Suprapubic skin (tissue), 4 donors: ENCODE data around the gene ITPKA. TPM values are rescaled to one million over a fixed set of nuclear protein-coding genes. Genes with fewer than 3 reads are reported as not detected.
A peak's percentile ranks its signal among the peaks of the same experiment; 100 is the strongest.

ENCODE experiments used
- DNase-seq, 2 donors: peaks; one replicate each; pipeline ENCODE4 v3.0.0-alpha.2; 2019; ENCODE audit warnings: low spot score in 2 of 2
- H3K27ac ChIP-seq: fragments of 200-600 bp; sonication (generic); one replicate; pipeline ENCODE4 v1.5.1; 2019
- H3K27me3 ChIP-seq: fragments of 200-600 bp; sonication (generic); one replicate; pipeline ENCODE4 v1.5.1; 2019
- H3K36me3 ChIP-seq: fragments of 200-600 bp; sonication (generic); one replicate; pipeline ENCODE4 v1.5.1; 2019
- H3K4me1 ChIP-seq: fragments of 200-600 bp; sonication (generic); one replicate; pipeline ENCODE4 v1.5.1; 2019
- H3K4me3 ChIP-seq: fragments of 200-600 bp; sonication (generic); one replicate; pipeline ENCODE4 v1.5.1; 2019; ENCODE audit warnings: mild to moderate bottlenecking
- H3K9me3 ChIP-seq: fragments of 200-600 bp; sonication (generic); one replicate; pipeline ENCODE4 v1.5.1; 2019
- CTCF ChIP-seq, 2 donors: fragments of 200-600 bp in 1 of 2; fragments of 450-650 bp in 1 of 2; sonication (generic) in 1 of 2; IDR thresholded peaks; one replicate each; pipeline ENCODE4 v1.5.1; 2016 to 2019; ENCODE audit warnings: antibody characterized with exemption in 2 of 2, mild to moderate bottlenecking in 1 of 2, moderate library complexity in 1 of 2
- EP300 ChIP-seq: sonication (generic); formaldehyde crosslinking; IDR thresholded peaks from one replicate; pipeline ENCODE4 v1.6.1; 2017; ENCODE audit warnings: antibody characterized with exemption
- POLR2A ChIP-seq, 2 donors: fragments of 450-650 bp; IDR thresholded peaks; one replicate each; pipeline ENCODE4 v1.6.1; 2017; ENCODE audit warnings: antibody characterized with exemption in 2 of 2, mild to moderate bottlenecking in 2 of 2, moderate library complexity in 2 of 2
- POLR2AphosphoS5 ChIP-seq, 3 donors: sonication (generic); formaldehyde crosslinking; IDR thresholded peaks; one replicate each; pipeline ENCODE4 v1.6.1; 2017; ENCODE audit warnings: antibody characterized with exemption in 3 of 3
- WGBS: methylation state at CpG from one replicate; pipeline ENCODE4 v1.1.5; 2018; 5-methylcytosine and 5-hydroxymethylcytosine counted together
- total RNA-seq, 4 donors: library from RNA; depleted of rRNA; stranded (reverse); fragments of >200 nt; gene quantifications; one replicate each; pipeline ENCODE4 v1.1.0, GENCODE V29; 2016

ITPKA gene
- total RNA-seq, 4 donors from 2014 or later = 0.30 to 1.5 TPM; not detected in 2

DNA sequence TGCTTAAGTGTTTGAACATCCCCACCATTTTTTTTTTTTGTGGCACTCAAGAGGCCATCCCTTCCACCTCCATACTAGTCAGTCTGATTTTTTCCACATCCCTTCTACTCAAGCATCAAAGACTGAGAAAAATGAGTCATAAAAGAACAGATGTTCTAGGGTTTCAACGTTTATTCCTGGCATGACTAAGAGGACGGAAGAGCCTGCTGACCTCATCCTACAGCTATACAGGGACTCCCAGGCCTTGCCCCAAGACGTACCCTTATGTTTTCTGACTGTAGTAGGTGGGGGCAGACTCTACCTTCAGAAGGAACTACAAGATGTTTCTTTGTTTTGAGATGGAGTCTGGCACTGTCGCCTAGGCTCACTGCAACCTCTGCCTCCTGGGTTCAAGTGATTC lies 3.3 kb upstream of the ITPKA start:
- Histone ChIP-seq H3K9me3 (no peaks in the 10 kb centered on the region), H3K27ac (no peak overlapping the region), H3K4me1 (peaks cover 29% of the 10 kb centered on the region), H3K36me3 (no peaks in the 10 kb centered on the region), H3K4me3 (no peak overlapping the region), H3K27me3 (peaks cover 27% of the 10 kb centered on the region)
- TF ChIP-seq CTCF (IDR thresholded peaks at IDR 0.05) = no peak
- no peak for TF ChIP-seq POLR2A (IDR thresholded peaks at IDR 0.05)
- TF ChIP-seq EP300 = no peak
- no peak for TF ChIP-seq POLR2AphosphoS5 (IDR thresholded peaks at IDR 0.05)
- no peak for DNase-seq
- WGBS = 57% methylated on average over 4 of the region's 4 CpGs

DNA sequence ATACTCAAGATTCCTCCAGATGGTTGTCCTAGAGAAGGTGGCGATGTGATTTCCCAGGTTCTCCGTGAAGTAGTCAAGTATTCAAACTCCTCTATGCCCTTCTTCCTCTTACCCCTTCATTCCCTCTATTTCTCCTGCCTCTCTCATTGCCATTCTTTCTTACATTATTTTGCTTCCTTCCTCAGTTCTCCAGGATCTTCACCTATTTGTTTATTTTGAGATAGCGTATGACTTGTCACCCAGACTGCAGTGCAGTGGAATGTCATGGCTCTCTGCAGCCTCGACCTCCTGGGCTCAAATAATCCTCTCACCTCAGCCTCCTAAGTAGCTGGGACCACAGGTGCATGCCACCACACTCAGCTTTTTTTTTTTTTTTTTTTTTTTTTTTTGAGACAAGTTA lies 1.8 kb upstream of the ITPKA start:
- Histone ChIP-seq H3K27me3 (peaks cover 39% of the 10 kb centered on the region), H3K27ac (no peak overlapping the region), H3K4me3 (no peak overlapping the region), H3K9me3 (no peaks in the 10 kb centered on the region), H3K4me1 (peaks cover 35% of the 10 kb centered on the region), H3K36me3 (no peaks in the 10 kb centered on the region)
- 90% methylated on average over 4 of the region's 4 CpGs for WGBS
- TF ChIP-seq CTCF (IDR thresholded peaks at IDR 0.05) = no peak
- no peak for TF ChIP-seq EP300
- TF ChIP-seq POLR2A (IDR thresholded peaks at IDR 0.05) = no peak
- no peak for TF ChIP-seq POLR2AphosphoS5 (IDR thresholded peaks at IDR 0.05)
- DNase-seq = no peak

DNA sequence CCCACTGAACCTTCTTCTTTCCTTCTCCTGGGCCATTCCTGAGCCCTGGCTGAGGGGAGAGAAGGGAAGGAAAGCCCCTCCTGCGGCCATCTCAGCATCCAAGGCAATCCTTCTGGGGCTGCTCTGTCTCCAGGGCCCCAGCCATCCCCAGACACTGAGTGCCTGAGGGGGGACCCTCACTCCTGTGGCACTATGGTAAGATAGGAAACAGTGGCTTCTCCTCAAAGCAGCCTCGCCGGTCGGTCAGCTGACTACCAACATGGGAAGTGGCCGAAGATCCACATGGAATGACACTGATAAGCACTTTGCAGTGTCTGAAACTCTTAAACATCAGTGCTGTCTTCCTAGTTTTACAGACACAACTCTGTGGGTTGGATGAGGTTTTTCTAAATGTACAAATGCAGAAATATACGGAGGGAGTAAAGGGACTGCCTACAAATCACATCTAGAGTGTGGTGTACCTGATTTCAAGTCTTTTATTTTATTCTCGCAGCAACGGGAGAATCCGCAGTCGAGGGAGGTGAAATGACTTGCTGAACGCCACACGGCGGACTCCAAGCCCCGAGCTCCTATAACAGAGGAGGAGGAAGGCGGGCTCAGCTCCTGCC lies 973 bp upstream of the ITPKA start:
- Histone ChIP-seq H3K27me3 (peaks cover 43% of the 10 kb centered on the region), H3K4me1 (peaks cover 35% of the 10 kb centered on the region), H3K27ac (no peak overlapping the region), H3K4me3 (peak overlapping the region; percentile 75), H3K36me3 (no peaks in the 10 kb centered on the region), H3K9me3 (no peaks in the 10 kb centered on the region)
- DNase-seq = no peak
- TF ChIP-seq CTCF (IDR thresholded peaks at IDR 0.05) (no peak), EP300 (no peak), POLR2AphosphoS5 (IDR thresholded peaks at IDR 0.05) (no peak), POLR2A (IDR thresholded peaks at IDR 0.05) (no peak)
- WGBS = 15% methylated on average over 10 of the region's 15 CpGs

DNA sequence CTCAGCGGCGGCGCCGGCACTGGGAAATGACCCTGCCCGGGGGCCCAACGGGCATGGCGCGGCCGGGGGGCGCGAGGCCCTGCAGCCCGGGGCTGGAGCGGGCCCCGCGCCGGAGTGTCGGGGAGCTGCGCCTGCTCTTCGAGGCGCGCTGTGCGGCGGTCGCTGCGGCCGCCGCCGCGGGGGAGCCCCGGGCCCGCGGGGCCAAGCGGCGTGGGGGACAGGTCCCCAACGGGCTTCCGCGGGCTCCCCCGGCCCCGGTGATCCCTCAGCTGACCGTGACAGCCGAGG lies 172 bp downstream of the ITPKA start:
- H3K36me3 ChIP-seq = no peaks in the 10 kb centered on the region
- no peak for DNase-seq
- H3K4me1 ChIP-seq = peaks cover 35% of the 10 kb centered on the region
- peaks cover 51% of the 10 kb centered on the region for H3K27me3 ChIP-seq
- H3K27ac ChIP-seq = no peak overlapping the region
- WGBS = no CpG with 5 or more reads among the region's 41 CpGs
- peak overlapping the region; percentile 75 for H3K4me3 ChIP-seq
- H3K9me3 ChIP-seq = no peaks in the 10 kb centered on the region
- no peak for TF ChIP-seq CTCF (IDR thresholded peaks at IDR 0.05)
- no peak for TF ChIP-seq EP300
- TF ChIP-seq POLR2AphosphoS5 (IDR thresholded peaks at IDR 0.05) = no peak
- no peak for TF ChIP-seq POLR2A (IDR thresholded peaks at IDR 0.05)

DNA sequence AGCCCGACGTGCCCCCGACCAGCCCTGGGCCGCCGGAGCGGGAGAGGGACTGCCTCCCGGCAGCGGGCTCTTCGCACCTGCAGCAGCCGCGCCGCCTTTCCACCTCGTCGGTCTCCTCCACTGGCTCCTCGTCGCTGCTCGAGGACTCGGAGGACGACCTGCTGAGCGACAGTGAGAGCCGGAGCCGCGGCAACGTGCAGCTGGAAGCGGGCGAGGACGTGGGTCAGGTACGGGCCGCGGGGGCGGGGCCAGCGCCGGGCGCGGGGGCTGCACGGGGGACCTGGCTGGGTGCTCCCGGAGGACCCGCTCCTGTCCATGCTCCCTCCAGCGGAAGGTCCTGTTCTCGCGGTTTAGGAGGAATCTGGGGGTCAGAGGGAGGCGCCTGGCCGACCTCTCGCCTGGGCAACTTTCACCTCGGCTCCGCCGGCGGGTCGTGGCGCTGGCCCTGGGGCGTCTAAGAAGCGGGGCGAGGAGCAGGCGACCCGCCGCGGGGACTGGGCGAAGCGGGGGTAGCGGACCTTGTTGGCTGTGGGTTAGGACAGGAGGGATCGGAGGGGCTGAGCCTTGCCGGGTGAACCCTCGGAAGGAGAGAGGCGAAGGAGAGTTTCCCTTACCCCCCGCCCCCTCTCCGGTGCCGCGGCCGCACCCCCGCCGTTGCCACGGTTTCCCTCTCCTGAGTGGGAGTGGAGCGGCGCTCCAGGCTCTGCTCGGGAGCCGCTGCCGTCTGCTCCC lies 682 bp downstream of the ITPKA start:
- H3K4me1 ChIP-seq = peaks cover 35% of the 10 kb centered on the region
- H3K36me3 ChIP-seq = no peaks in the 10 kb centered on the region
- peak overlapping the region; percentile 75 for H3K4me3 ChIP-seq
- no peaks in the 10 kb centered on the region for H3K9me3 ChIP-seq
- H3K27me3 ChIP-seq = peaks cover 56% of the 10 kb centered on the region
- no peak for DNase-seq
- no peak overlapping the region for H3K27ac ChIP-seq
- 0% methylated on average over 2 of the region's 77 CpGs for WGBS
- TF ChIP-seq POLR2AphosphoS5 (IDR thresholded peaks at IDR 0.05) (no peak), CTCF (IDR thresholded peaks at IDR 0.05) (no peak), EP300 (no peak), POLR2A (IDR thresholded peaks at IDR 0.05) (no peak)
